HepG2 (cell line): ENCODE measurements around the gene CFAP90. TPM values are rescaled to one million over a fixed set of nuclear protein-coding genes. Genes with fewer than 3 reads are reported as not detected.

ENCODE experiments used
- ATAC-seq: fragments of 200-7000 bp; cut with Tn5 transposase; 3 replicates; pipeline ENCODE4 v1.9.1; 2020; ENCODE audit warnings: mild to moderate bottlenecking, moderate library complexity
- BruUV-seq: library from RNA; stranded (reverse); fragments of 400-500 nt; replicated peaks from 2 replicates; lab custom pipeline; 2021; lab: Mats Ljungman, UMichigan
- CTCF ChIA-PET: fragments of 300-600 bp; formaldehyde crosslinking; extraction: SDS; loops from one replicate; lab custom pipeline; 2021; ENCODE audit warnings: low total read pairs, inconsistent platforms, low intra/inter-chr PET ratio; lab: Yijun Ruan, JAX
- POLR2A ChIA-PET: fragments of 350-600 bp; sonication (Branson Sonifier 250); formaldehyde crosslinking; loops from one replicate; lab custom pipeline; 2020; ENCODE audit warnings: antibody characterized with exemption, inconsistent platforms; lab: Yijun Ruan, JAX
- DNase-seq: peaks from one replicate; pipeline ENCODE4 v3.0.0-alpha.2; 2015; ENCODE audit warnings: low spot score
- FAIRE-seq: peaks from 3 replicates; lab custom pipeline; 2011; peaks lifted over from hg19 to GRCh38; lab: Jason Lieb, UNC
- H2AFZ ChIP-seq: one replicate; pipeline ENCODE4 v1.6.1; 2011; ENCODE audit warnings: low read length, inconsistent platforms
- H3K27ac ChIP-seq: fragments of 300-600 bp; 3 replicates; pipeline ENCODE4 v1.8.0; 2011; ENCODE audit warnings: mixed run types, mild to moderate bottlenecking, mixed read lengths, low read length, inconsistent platforms; ENCODE audit not compliant: insufficient read depth; ENCODE audit errors: extremely low read length
- H3K27me3 ChIP-seq, 2 experiments: fragments of 200-600 bp in 1 of 2; 2 replicates in 1 of 2; 3 replicates in 1 of 2; pipeline versions ENCODE4 v1.6.0 to v1.8.0; 2011; ENCODE audit warnings: low read length in 2 of 2, mild to moderate bottlenecking in 2 of 2, moderate library complexity in 2 of 2, inconsistent platforms in 1 of 2; ENCODE audit not compliant: insufficient read depth in 2 of 2, control insufficient read depth in 1 of 2
- H3K36me3 ChIP-seq, 2 experiments: fragments of 200-600 bp in 1 of 2; replicated peaks in 1 of 2; 2 replicates in 1 of 2; 3 replicates in 1 of 2; pipeline versions ENCODE4 v1.5.1 to v1.8.0; 2011; ENCODE audit warnings: low read length in 2 of 2, inconsistent platforms in 1 of 2; ENCODE audit not compliant: insufficient read depth in 2 of 2, control insufficient read depth in 1 of 2
- H3K4me1 ChIP-seq: 2 replicates; pipeline ENCODE4 v1.5.1; 2012; ENCODE audit warnings: low read length, inconsistent platforms; ENCODE audit not compliant: insufficient read depth
- H3K4me2 ChIP-seq: 2 replicates; pipeline ENCODE4 v1.6.0; 2011; ENCODE audit warnings: low read depth, low read length, inconsistent platforms
- H3K4me3 ChIP-seq, 3 experiments: fragments of 200-600 bp in 1 of 3; sonication (generic), shearing (Covaris generic) in 1 of 3; replicated peaks in 1 of 3; 2 replicates each; pipeline ENCODE4 v1.5.1; 2011 to 2016; ENCODE audit warnings: low read length in 3 of 3, inconsistent platforms in 2 of 3, low read depth in 2 of 3, mild to moderate bottlenecking in 2 of 3, control low read depth in 1 of 3, mixed read lengths in 1 of 3; ENCODE audit not compliant: insufficient read depth in 1 of 3
- H3K79me2 ChIP-seq: one replicate; pipeline ENCODE4 v1.6.1; 2011; ENCODE audit warnings: low read length, inconsistent platforms; ENCODE audit not compliant: insufficient read depth
- H3K9ac ChIP-seq: 2 replicates; pipeline ENCODE4 v1.6.0; 2011; ENCODE audit warnings: mild to moderate bottlenecking, low read depth, low read length, inconsistent platforms; ENCODE audit not compliant: insufficient read depth
- H3K9me3 ChIP-seq: 2 replicates; pipeline ENCODE4 v1.5.1; 2012; ENCODE audit warnings: mild to moderate bottlenecking, low read length
- H4K20me1 ChIP-seq: 2 replicates; pipeline ENCODE4 v1.6.0; 2011; ENCODE audit warnings: inconsistent platforms, mild to moderate bottlenecking, low read length, moderate library complexity; ENCODE audit not compliant: insufficient read depth
- CREB1 ChIP-seq, 2 experiments: fragments of 450-650 bp in 1 of 2; IDR thresholded peaks; 2 replicates each; pipeline ENCODE4 v1.6.1; 2016 to 2017; ENCODE audit warnings: control low read depth in 1 of 2, mild to moderate bottlenecking in 1 of 2, missing compliant biosample characterization in 1 of 2, missing genetic modification characterization in 1 of 2
- CTCF ChIP-seq: sonication (generic); formaldehyde crosslinking; IDR thresholded peaks from 2 replicates; pipeline ENCODE4 v1.5.0; 2020; ENCODE audit warnings: mild to moderate bottlenecking, missing genetic modification reagents, moderate library complexity
- DMAP1 ChIP-seq: IDR thresholded peaks from 2 replicates; pipeline ENCODE4 v1.6.1; 2016
- DZIP1 ChIP-seq: sonication (generic); formaldehyde crosslinking; IDR thresholded peaks from 2 replicates; pipeline ENCODE4 v1.5.0; 2020; ENCODE audit warnings: mild to moderate bottlenecking, missing genetic modification reagents
- FOSL2 ChIP-seq: sonication (generic); formaldehyde crosslinking; IDR thresholded peaks from 2 replicates; pipeline ENCODE4 v1.4.0; 2020; ENCODE audit warnings: missing genetic modification reagents
- MTA1 ChIP-seq: sonication (generic); formaldehyde crosslinking; IDR thresholded peaks from 2 replicates; pipeline ENCODE4 v1.4.0; 2020; ENCODE audit warnings: missing genetic modification reagents, mild to moderate bottlenecking, borderline replicate concordance
- SRY ChIP-seq: sonication (generic); formaldehyde crosslinking; IDR thresholded peaks from 2 replicates; pipeline ENCODE4 v1.8.0; 2022; ENCODE audit warnings: mild to moderate bottlenecking, missing genetic modification reagents
- YY1 ChIP-seq: IDR thresholded peaks from 2 replicates; pipeline ENCODE4 v1.6.1; 2011; ENCODE audit warnings: low read length, low read depth, moderate library complexity, mild to moderate bottlenecking; ENCODE audit not compliant: insufficient read depth, insufficient replicate concordance
- ZNF570 ChIP-seq: sonication (generic); formaldehyde crosslinking; IDR thresholded peaks from 2 replicates; pipeline ENCODE4 v1.4.0; 2020; ENCODE audit warnings: mild to moderate bottlenecking, missing genetic modification reagents, borderline replicate concordance
- ZNF580 ChIP-seq: IDR thresholded peaks from 2 replicates; pipeline ENCODE4 v1.6.1; 2016; ENCODE audit warnings: low read depth, borderline replicate concordance
- ZSCAN25 ChIP-seq: sonication (generic); formaldehyde crosslinking; IDR thresholded peaks from 2 replicates; pipeline ENCODE4 v1.8.0; 2022; ENCODE audit warnings: mild to moderate bottlenecking, missing genetic modification reagents
- WGBS: methylation state at CpG from one replicate; pipeline ENCODE4 v1.1.6; 2017; ENCODE audit warnings: low lambda C conversion rate; 5-methylcytosine and 5-hydroxymethylcytosine counted together
- in situ Hi-C: cut with HindIII; loops from 2 replicates; pipeline ENCODE4 v1.10.0; 2017; ENCODE audit warnings: low pct_unique_long_range_greater_than_20kb; ENCODE audit not compliant: extremely low pct_ligation_motif_present
- intact Hi-C: fragments of 100-400 bp; cut with micrococcal nuclease; formaldehyde crosslinking; loops from one replicate; pipeline ENCODE4 v1.10.0; 2022; ENCODE audit not compliant: unreplicated experiment
- polyA plus RNA-seq, 8 experiments: library from polyadenylated mRNA; depleted of rRNA in 3 of 8; stranded (reverse) in 7 of 8; unstranded in 1 of 8; fragments of >200 nt; fragmentation: Illumina TruSeq in 4 of 8; extraction: Trizol in 4 of 8; gene quantifications; 2 replicates each; pipeline versions ENCODE4 v1.2.1 to v1.2.3, GENCODE V29; 2011 to 2016; ENCODE audit warnings: low read depth in 4 of 8, missing spikeins in 1 of 8, mixed read lengths in 1 of 8; ENCODE audit not compliant: insufficient read depth in 1 of 8
- total RNA-seq, 5 experiments: library from RNA; depleted of rRNA; stranded (reverse); fragments of >200 nt; fragmentation: Illumina TruSeq; extraction: Trizol; gene quantifications; 2 replicates each; pipeline ENCODE4 v1.2.3, GENCODE V29; 2016; ENCODE audit warnings: low read depth in 1 of 5

Gene CFAP90
- total and polyA plus RNA-seq, 2 of the 13 experiments (the other 11 are each of a cell fraction or from before 2014, with no cell fraction given): 0.11 TPM; not detected in 1

GRCh38 chr5:7850395-7851239 lies at the start of gene CFAP90 (continued):
- TF ChIP-seq ZSCAN25 (CRISPR knock-in tag) (no peak), MTA1 (CRISPR knock-in tag) (0 out of 2 replicates have a peak, but pooled peaks have one; percentile 41)
- TF ChIP-seq, all 625 proteins: peak for 50

- ChIA-PET POLR2A (no interaction called here), CTCF (no interaction called here)
- H3K4me2 ChIP-seq: no peak overlapping the region
- H3K36me3 ChIP-seq: peaks cover 10 to 79% of the 10 kb centered on the region in 2 experiments
- intact Hi-C loops: no loop called here
- no peaks in the 10 kb centered on the region for H3K9me3 ChIP-seq
- in situ Hi-C loops: no loop called here
- H3K4me3 ChIP-seq: no peak overlapping the region
- H2AFZ ChIP-seq: no peak overlapping the region
- FAIRE-seq (no peak), ATAC-seq (peak; percentile 83)
- no peaks in the 10 kb centered on the region for H4K20me1 ChIP-seq
- 78% methylated on average over 5 of the region's 5 CpGs for WGBS
- BruUV-seq: no TSS peak
- peak; percentile 36 for TF ChIP-seq CTCF (CRISPR knock-in tag)
- TF ChIP-seq CREB1 (IDR thresholded peaks at IDR 0.05): no peak
- TF ChIP-seq CREB1 (CRISPR knock-in tag; IDR thresholded peaks at IDR 0.05): no peak
- TF ChIP-seq ZNF580 (CRISPR knock-in tag): no peak
- no peak for TF ChIP-seq SRY
- TF ChIP-seq DZIP1 (CRISPR knock-in tag): no peak
- TF ChIP-seq FOSL2 (CRISPR knock-in tag): peak; percentile 58
- TF ChIP-seq YY1: peak; percentile 26
- TF ChIP-seq DMAP1 (CRISPR knock-in tag): no peak
- TF ChIP-seq ZNF570 (CRISPR knock-in tag): no peak
- TF ChIP-seq, all 625 proteins: peak for 3
- Histone ChIP-seq H3K9ac (no peak overlapping the region), H3K27me3 (no peaks in the 10 kb centered on the region), H3K79me2 (no peaks in the 10 kb centered on the region), H3K27ac (no peak overlapping the region), H3K4me1 (no peaks in the 10 kb centered on the region)
- peak; percentile 21 for DNase-seq
Observed at GRCh38 chr5:7897014-7897600, 46.2 kb upstream of the CFAP90 start.
